Chondrocyte (in vitro differentiated cells): Measurements from ENCODE around the gene SLC2A11. TPM values are rescaled to one million over a fixed set of nuclear protein-coding genes. Genes with fewer than 3 reads are reported as not detected.

Experiments
- DNase-seq: peaks from one replicate; pipeline ENCODE4 v3.0.0; 2021; ENCODE audit warnings: mixed read lengths, low spot score
- H3K27ac Mint-ChIP-seq: one replicate; pipeline ENCODE4 v1.8.0; 2021; ENCODE audit warnings: mild to moderate bottlenecking, moderate library complexity, mixed read lengths; ENCODE audit not compliant: unreplicated experiment
- H3K27me3 Mint-ChIP-seq: 2 replicates; pipeline ENCODE4 v1.8.0; 2021; ENCODE audit warnings: low read depth, mixed read lengths
- H3K36me3 Mint-ChIP-seq: 2 replicates; pipeline ENCODE4 v1.8.0; 2021; ENCODE audit warnings: low read depth, mixed read lengths
- H3K4me1 Mint-ChIP-seq: 2 replicates; pipeline ENCODE4 v1.8.0; 2021; ENCODE audit warnings: low read depth, mild to moderate bottlenecking, mixed read lengths
- H3K4me3 Mint-ChIP-seq: one replicate; pipeline ENCODE4 v1.8.0; 2021; ENCODE audit warnings: mild to moderate bottlenecking, moderate library complexity, mixed read lengths; ENCODE audit not compliant: unreplicated experiment
- H3K9me3 Mint-ChIP-seq: 2 replicates; pipeline ENCODE4 v1.8.0; 2021; ENCODE audit warnings: low read depth, mixed read lengths
- total RNA-seq: library from RNA; stranded (reverse); gene quantifications from 3 replicates; pipeline ENCODE4 v1.2.1, GENCODE V29; 2021
- TF ChIP-seq, protein P1 (sequence below): fragments of 200-600 bp; sonication (generic); IDR thresholded peaks from 2 replicates; pipeline ENCODE4 v1.5.0; 2021; ENCODE audit warnings: antibody characterized with exemption, mild to moderate bottlenecking, moderate library complexity

The SLC2A11 gene
- total RNA-seq, 1 donor from 2014 or later, result 14.8 TPM

DNA sequence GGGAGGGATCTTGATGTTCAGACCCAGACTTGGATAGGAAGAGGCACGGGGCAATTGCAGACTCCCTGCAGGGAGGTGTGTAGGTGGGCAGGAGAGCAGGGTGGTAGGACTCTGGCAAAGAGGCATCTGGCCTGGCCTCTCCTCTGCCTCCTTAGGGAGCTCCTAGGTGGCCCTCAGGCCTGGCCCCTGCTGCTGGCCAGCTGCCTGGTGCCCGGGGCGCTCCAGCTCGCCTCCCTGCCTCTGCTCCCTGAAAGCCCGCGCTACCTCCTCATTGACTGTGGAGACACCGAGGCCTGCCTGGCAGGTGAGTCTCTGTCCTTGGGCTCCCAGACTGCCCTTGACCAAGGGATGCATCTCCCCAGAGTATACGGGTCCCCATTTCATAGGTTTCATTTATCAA is 19.9 kb downstream of the SLC2A11 start:
- H3K36me3 Mint-ChIP-seq, result peaks cover 24% of the 10 kb centered on the region
- no peaks in the 10 kb centered on the region for H3K9me3 Mint-ChIP-seq
- H3K4me3 Mint-ChIP-seq, result no peak overlapping the region
- H3K4me1 Mint-ChIP-seq, result no peaks in the 10 kb centered on the region
- TF ChIP-seq, protein P1, sequence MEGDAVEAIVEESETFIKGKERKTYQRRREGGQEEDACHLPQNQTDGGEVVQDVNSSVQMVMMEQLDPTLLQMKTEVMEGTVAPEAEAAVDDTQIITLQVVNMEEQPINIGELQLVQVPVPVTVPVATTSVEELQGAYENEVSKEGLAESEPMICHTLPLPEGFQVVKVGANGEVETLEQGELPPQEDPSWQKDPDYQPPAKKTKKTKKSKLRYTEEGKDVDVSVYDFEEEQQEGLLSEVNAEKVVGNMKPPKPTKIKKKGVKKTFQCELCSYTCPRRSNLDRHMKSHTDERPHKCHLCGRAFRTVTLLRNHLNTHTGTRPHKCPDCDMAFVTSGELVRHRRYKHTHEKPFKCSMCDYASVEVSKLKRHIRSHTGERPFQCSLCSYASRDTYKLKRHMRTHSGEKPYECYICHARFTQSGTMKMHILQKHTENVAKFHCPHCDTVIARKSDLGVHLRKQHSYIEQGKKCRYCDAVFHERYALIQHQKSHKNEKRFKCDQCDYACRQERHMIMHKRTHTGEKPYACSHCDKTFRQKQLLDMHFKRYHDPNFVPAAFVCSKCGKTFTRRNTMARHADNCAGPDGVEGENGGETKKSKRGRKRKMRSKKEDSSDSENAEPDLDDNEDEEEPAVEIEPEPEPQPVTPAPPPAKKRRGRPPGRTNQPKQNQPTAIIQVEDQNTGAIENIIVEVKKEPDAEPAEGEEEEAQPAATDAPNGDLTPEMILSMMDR, result no peak
- no peak overlapping the region for H3K27ac Mint-ChIP-seq
- DNase-seq, result no peak
- H3K27me3 Mint-ChIP-seq, result no peaks in the 10 kb centered on the region

DNA sequence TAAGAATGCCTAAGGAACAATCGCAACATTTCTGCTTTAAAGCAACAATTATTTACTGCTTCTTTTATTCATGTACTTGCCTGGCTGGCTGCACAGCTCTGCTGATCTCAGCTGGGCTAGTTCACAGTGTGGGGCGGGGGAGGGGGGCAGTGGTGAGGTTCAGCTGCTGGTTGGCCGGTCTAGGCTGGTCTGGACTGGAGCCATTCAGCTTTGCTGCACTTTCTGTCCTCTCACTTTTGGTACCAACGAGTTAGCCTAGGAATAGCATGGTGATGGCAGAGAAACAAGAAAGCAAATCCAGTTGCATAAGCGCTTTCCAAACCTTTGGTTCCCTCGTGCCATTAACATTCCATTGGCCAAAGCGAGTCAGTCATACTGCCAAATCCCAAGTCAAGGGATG is 20.5 kb downstream of the SLC2A11 start:
- DNase-seq, result no peak
- Mint-ChIP-seq H3K4me3 (no peak overlapping the region), H3K27ac (no peak overlapping the region), H3K4me1 (no peaks in the 10 kb centered on the region), H3K27me3 (no peaks in the 10 kb centered on the region), H3K9me3 (no peaks in the 10 kb centered on the region), H3K36me3 (peaks cover 24% of the 10 kb centered on the region)
- TF ChIP-seq, protein P1, result no peak

GRCh38 chr22:23882370-23882769 is 24.7 kb downstream of the SLC2A11 start:
- DNase-seq, result no peak

DNA sequence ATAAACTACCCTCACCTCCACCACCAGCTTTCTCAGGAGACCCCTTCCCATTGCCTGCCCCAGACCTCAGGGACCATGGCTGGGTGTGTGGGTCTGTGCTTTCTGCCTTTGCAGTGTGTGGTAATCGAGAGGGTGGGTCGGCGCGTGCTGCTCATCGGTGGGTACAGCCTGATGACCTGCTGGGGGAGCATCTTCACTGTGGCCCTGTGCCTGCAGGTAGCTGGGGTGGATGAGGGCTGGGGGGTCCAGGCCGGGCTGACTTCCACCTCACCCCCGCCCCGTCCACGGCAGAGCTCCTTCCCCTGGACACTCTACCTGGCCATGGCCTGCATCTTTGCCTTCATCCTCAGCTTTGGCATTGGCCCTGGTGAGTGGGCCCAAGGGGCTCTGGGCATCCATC is 26.0 kb downstream of the SLC2A11 start:
- Mint-ChIP-seq H3K27me3 (no peaks in the 10 kb centered on the region), H3K27ac (no peak overlapping the region), H3K36me3 (peaks cover 6% of the 10 kb centered on the region), H3K9me3 (no peaks in the 10 kb centered on the region), H3K4me3 (no peak overlapping the region), H3K4me1 (peaks cover 6% of the 10 kb centered on the region)
- DNase-seq, result no peak
- TF ChIP-seq, protein P1, result no peak

More at GRCh38 chr22:23882370-23882769, 24.7 kb downstream of the SLC2A11 start:
- Mint-ChIP-seq H3K36me3 (peaks cover 14% of the 10 kb centered on the region), H3K4me1 (no peaks in the 10 kb centered on the region), H3K27ac (no peak overlapping the region), H3K27me3 (no peaks in the 10 kb centered on the region), H3K4me3 (no peak overlapping the region), H3K9me3 (no peaks in the 10 kb centered on the region)
- TF ChIP-seq, protein P1, result no peak

DNA sequence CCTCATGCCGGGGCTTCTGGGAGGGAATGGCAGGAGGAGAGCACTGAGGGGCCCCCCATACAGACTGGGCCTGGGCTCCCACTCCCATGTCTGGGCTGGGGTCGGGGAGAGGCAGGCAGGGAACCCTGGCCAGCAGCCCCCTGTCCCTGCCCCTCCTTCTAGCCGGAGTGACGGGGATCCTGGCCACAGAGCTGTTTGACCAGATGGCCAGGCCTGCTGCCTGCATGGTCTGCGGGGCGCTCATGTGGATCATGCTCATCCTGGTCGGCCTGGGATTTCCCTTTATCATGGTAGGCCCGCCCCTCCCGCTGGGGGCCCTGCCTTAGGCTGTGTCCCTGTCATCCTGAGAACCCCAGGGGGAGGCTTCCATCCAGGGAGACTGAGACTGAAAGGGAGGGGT is 26.5 kb downstream of the SLC2A11 start:
- Mint-ChIP-seq H3K4me3 (no peak overlapping the region), H3K36me3 (peaks cover 4% of the 10 kb centered on the region), H3K27me3 (no peaks in the 10 kb centered on the region), H3K4me1 (peaks cover 7% of the 10 kb centered on the region), H3K9me3 (no peaks in the 10 kb centered on the region), H3K27ac (no peak overlapping the region)
- TF ChIP-seq, protein P1, result no peak
- DNase-seq, result no peak
